SJCRH30 (cell line): ENCODE measurements around the gene FAM81B. TPM values are rescaled to one million over a fixed set of nuclear protein-coding genes. Genes with fewer than 3 reads are reported as not detected.
"Not testable (repeated sequence)": the region's sequence is repeated elsewhere in the genome, so short reads cannot be mapped to it uniquely, and the experiment has no call there.

Experiments used
- DNase-seq, 2 experiments: peaks; one replicate each; pipeline ENCODE4 v3.0.0-alpha.2; 2015 to 2020
- H3K27ac ChIP-seq: fragments of 250-450 bp; sonication (Bioruptor Pico); 2 replicates; pipeline ENCODE4 v1.5.1; 2020; ENCODE audit warnings: mild to moderate bottlenecking, moderate library complexity
- H3K27me3 ChIP-seq: fragments of 250-450 bp; sonication (Bioruptor Pico); 2 replicates; pipeline ENCODE4 v1.5.1; 2020; ENCODE audit warnings: mild to moderate bottlenecking, moderate library complexity
- H3K36me3 ChIP-seq: fragments of 250-450 bp; sonication (Bioruptor Pico); 2 replicates; pipeline ENCODE4 v1.5.1; 2020; ENCODE audit warnings: mild to moderate bottlenecking, moderate library complexity
- H3K4me1 ChIP-seq: fragments of 250-450 bp; sonication (Bioruptor Pico); 2 replicates; pipeline ENCODE4 v1.5.1; 2020; ENCODE audit warnings: mild to moderate bottlenecking, moderate library complexity
- H3K4me3 ChIP-seq: fragments of 250-450 bp; sonication (Bioruptor Pico); 2 replicates; pipeline ENCODE4 v1.5.1; 2020; ENCODE audit warnings: mild to moderate bottlenecking, moderate library complexity
- H3K9me3 ChIP-seq: fragments of 250-450 bp; sonication (Bioruptor Pico); replicated peaks from 2 replicates; pipeline ENCODE4 v1.5.1; 2020; ENCODE audit warnings: mild to moderate bottlenecking, moderate library complexity
- total RNA-seq: library from RNA; depleted of rRNA; stranded (reverse); fragments of >200 nt; shearing (Covaris generic); gene quantifications from 2 replicates; pipeline ENCODE4 v1.2.3, GENCODE V29; 2014; rRNA removed

The FAM81B gene, protein sequence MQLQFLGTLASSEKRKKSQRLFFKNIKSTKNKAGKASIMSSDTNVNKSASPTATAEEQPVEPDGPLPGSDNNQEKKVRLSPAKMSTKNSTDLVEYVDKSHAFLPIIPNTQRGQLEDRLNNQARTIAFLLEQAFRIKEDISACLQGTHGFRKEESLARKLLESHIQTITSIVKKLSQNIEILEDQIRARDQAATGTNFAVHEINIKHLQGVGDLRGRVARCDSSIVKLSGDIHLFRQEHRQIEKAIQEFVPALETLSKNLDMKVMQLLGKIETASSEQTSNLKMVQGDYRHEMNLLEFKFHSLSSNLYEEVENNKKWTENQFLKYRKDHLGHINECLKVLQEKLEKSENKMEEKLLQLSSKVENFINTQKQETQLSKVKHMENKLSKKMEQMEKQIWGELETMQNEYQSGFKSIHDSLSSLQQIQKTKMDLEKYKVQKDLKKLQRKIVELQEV
- not detected in 2 replicates for total RNA-seq

DNA sequence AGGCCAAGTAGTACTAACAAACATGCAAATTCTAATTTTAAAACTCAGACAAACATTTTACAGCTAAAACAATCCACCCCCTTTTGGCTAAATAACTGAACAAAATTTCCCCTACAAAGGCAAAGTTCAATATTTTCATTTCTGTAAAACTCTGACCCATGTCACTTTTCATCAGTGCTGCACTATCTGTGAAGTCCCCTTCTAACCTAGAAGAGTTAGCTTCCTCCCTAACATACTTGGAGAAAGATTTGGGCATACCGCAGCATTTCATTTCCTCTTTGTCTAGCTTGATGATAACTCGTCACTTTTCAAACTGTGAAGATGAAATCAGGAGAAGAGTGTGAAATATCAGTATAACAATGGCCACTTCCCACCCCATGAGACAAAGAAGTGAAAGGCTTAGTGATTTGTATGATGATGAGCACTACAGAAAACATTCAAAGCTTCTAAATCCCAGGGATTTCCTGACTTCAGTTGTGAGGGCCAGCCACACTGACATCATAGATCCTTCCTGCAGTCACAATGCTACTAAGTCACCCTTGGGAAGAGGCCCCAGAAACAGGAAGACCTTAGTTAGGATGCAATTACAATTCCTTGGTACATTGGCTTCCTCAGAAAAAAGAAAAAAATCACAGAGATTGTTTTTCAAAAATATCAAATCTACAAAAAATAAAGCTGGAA, at the start of gene FAM81B:
FAM81B (plus strand) TSS at position 555 of the 681 bp plus-strand sequence; CDS start at position 579, 24 bp downstream.
- Histone ChIP-seq H3K27ac (peak within 1 kb of the TSS; percentile 54), H3K4me3 (no peak within 1 kb of the TSS), H3K9me3 (0 out of 2 replicates have a peak, but pooled peaks cover 3% of the 10 kb centered on the region), H3K36me3 (no peaks in the 10 kb centered on the region), H3K4me1 (peaks cover 10% of the 10 kb centered on the region), H3K27me3 (no peaks in the 10 kb centered on the region)
- DNase-seq: peak; percentile 44 to 69

DNA sequence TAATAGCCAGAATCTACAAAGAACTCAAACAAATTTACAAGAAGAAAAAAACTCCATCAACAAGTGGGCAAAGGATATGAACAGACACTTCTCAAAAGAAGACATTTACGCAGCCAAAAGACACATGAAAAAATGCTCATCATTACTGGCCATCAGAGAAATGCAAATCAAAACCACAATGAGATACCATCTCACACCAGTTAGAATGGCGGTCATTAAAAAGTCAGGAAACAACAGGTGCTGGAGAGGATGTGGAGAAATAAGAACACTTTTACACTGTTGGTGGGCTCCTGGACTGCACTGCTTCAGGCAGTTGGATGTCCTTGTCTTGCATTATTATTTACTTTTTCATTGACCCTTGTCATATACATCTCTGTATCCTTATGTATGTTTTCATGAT, 49.7 kb upstream of the FAM81B start:
- not testable (repeated sequence) for H3K27ac ChIP-seq, H3K9me3 ChIP-seq, H3K4me3 ChIP-seq, H3K36me3 ChIP-seq, H3K27me3 ChIP-seq
- H3K4me1 ChIP-seq: peaks cover 14% of the 10 kb centered on the region; the same call in 1 of the 2 replicates
- DNase-seq: peak; percentile 30 to 49

DNA sequence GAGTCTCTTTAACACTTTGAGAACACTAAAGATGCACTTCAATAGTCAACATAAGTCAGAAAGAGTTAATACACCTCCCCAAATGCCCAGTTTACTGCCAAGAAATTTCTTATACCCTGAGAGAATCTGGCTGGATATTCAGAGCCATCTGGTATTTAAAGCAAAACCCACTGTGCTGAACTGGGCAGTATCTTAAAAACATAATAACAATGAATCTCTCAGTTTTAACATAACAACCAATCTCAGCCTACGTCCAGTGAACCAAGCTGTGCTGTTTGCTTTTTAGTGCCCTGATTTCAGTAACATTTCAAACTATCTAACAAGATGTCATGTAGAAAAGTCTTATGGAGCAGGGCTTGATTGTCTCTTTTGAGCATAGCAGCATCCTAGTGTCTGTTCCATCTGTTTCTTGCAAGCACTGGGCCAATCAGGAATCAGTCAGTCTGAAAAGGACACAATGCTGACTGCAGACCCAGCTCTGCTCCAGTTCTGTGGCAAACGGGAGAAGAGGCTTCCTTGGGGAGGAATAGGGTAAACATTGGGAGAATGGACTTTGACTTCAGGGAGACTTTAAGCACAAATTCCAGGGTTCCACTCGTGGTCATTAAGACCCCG, 43.6 kb upstream of the FAM81B start:
- no peak for DNase-seq
- H3K4me1 ChIP-seq: peaks cover 13% of the 10 kb centered on the region
- H3K27me3 ChIP-seq: no peaks in the 10 kb centered on the region
- H3K36me3 ChIP-seq: no peaks in the 10 kb centered on the region
- H3K27ac ChIP-seq: no peak overlapping the region
- no peak overlapping the region for H3K4me3 ChIP-seq
- H3K9me3 ChIP-seq: no peaks in the 10 kb centered on the region

DNA sequence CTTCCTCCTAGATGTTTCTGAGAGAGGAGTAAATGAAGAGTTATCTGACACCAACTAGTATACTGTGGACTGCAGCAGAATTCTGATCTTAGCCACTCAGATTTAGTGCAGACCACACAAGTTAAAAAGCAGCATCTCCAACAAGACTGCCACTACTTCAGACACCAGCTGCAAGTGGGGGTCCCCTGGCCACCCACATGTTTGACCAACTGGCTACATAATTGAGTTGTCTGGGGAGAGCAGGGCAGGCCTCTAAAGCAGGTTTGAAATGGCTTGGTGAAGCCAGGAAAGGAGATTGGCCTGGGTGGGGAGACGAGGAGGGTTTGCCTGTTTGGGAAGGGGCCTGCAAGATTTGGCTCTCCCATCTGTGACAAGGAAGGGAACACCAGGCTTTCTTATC, 40.5 kb upstream of the FAM81B start:
- peak; percentile 78 for DNase-seq
- H3K27me3 ChIP-seq: no peaks in the 10 kb centered on the region
- H3K4me1 ChIP-seq: peaks cover 13% of the 10 kb centered on the region
- H3K4me3 ChIP-seq: no peak overlapping the region
- peak overlapping the region; percentile 48 for H3K27ac ChIP-seq
- H3K9me3 ChIP-seq: no peaks in the 10 kb centered on the region
- no peaks in the 10 kb centered on the region for H3K36me3 ChIP-seq

DNA sequence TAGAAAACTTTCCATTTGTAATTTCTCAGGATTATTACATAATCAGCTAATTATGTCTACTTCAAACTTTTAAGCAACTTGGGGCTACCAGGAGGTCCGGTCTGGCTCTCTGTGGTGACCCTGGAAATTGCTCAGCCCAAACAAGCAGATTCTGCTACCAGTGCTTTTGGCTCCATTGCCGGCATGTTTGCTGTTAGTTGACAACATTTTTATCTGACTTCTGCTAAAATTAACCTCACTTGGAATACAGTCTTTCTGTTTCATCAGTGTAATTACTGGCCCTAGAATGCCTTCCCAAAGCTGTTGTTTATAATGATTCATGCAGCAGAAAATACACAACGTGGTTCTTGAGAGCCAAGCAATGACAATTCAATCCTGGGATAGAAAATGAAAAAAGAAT, 38.5 kb upstream of the FAM81B start:
- no peaks in the 10 kb centered on the region for H3K36me3 ChIP-seq
- no peak overlapping the region for H3K4me3 ChIP-seq
- peaks cover 13% of the 10 kb centered on the region for H3K4me1 ChIP-seq
- no peak overlapping the region for H3K27ac ChIP-seq
- no peaks in the 10 kb centered on the region for H3K27me3 ChIP-seq
- no peaks in the 10 kb centered on the region; the same call in 1 of the 2 replicates for H3K9me3 ChIP-seq
- no peak for DNase-seq

DNA sequence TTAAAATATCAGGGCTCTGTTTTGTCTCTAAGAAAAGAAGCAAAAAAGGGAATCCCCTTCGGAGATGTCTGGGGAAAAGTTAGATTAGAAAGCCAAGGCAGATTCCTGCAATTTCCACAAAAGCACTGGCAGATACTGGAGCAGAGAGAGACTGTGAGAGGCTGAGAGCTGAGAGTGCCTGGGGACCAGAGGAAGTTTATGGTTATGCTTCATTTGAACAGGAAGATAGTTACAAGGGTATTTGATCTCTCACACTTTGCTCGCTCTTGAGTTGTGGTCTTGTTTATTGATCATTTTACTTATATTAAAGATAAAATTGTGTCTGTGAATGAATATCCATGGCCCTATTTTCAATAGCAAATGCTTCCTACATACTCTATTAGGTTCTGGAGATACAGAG, 32.8 kb upstream of the FAM81B start:
- Histone ChIP-seq H3K4me3 (no peak overlapping the region), H3K27ac (no peak overlapping the region), H3K36me3 (no peaks in the 10 kb centered on the region), H3K27me3 (no peaks in the 10 kb centered on the region), H3K9me3 (peaks cover 4% of the 10 kb centered on the region), H3K4me1 (no peaks in the 10 kb centered on the region)
- DNase-seq: no peak

DNA sequence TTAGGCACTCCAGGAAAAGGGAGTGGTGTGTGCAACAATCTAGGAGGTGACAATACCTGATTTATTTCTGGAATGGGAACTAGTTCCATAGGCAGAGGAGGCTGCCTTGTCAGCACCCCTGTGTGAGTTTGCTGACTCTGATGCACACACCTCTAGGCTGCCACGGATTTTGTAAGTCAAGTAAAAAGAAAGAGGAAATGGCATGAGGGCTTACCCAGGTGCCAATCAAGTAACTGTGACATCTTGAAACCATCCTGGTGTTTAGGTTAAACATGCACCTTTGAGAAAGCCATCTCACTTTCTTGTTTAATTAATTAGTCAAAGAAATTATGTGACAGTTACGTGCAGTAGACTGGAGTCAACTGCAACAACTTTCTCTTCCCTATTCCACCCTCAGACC, 32.3 kb upstream of the FAM81B start:
- no peak for DNase-seq
- Histone ChIP-seq H3K27ac (no peak overlapping the region), H3K36me3 (no peaks in the 10 kb centered on the region), H3K4me3 (no peak overlapping the region), H3K4me1 (no peaks in the 10 kb centered on the region), H3K27me3 (no peaks in the 10 kb centered on the region), H3K9me3 (peaks cover 6% of the 10 kb centered on the region)

DNA sequence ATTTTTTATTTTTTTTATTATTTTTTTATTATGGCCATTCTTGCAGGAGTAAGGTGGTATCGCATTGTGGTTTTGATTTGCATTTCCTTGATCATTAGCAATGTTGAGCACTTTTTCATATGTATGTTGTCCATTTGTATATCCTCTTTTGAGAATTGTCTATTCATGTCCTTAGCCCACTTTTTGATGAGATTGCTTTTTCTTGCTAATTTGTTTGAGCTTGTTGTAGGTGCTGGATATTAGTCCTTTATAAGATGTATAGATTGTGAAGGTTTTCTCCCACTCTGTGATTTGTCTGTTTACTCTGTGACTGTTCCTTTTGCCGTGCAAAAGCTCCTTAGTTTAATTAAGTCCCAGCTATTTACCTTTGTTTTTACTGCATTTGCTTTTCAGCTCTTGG, 30.5 kb upstream of the FAM81B start:
- H3K36me3 ChIP-seq, H3K4me1 ChIP-seq, H3K4me3 ChIP-seq, H3K27ac ChIP-seq, H3K27me3 ChIP-seq, H3K9me3 ChIP-seq, DNase-seq: not testable (repeated sequence)

DNA sequence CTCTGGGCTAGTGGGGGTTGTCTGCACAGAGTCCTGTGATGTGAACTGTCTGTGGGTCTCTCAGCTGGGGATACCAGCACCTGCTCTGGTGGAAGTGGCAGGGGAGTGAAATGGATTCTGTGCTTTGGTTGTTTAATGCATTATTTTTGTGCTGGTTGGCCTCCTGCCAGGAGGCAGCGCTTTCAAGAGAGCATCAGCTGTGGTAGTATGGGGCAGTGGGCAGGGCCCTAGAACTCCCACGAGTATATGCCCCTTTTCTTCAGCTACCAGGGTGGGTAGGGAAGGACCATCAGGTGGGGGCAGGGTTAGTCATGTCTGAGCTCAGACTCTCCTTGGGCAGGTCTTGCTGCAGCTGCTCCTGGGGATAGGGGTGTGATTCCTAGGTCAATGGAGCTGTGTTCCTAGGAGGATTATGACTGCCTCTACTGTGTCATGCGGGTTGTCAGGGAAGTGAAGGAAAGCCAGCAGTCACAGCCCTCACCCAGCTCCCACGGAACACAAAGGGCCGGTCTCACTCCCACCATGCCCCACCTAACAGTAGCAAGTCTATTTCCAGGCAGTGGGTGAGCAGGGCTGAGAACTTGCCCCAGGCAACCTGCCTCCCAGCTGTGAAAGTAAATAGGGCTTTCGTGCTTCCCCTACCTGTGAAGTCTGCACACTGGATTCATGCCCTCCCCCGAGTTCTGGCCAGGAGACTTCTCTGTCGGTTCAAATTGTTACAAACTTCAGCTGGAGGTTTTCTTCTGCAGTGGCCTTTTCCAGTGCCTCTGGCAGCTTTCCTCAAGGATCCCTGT, 25.7 kb upstream of the FAM81B start:
- H3K36me3 ChIP-seq: no peaks in the 10 kb centered on the region
- no peaks in the 10 kb centered on the region for H3K27me3 ChIP-seq
- H3K27ac ChIP-seq: no peak overlapping the region
- H3K9me3 ChIP-seq: peaks cover 6% of the 10 kb centered on the region
- no peak overlapping the region for H3K4me3 ChIP-seq
- H3K4me1 ChIP-seq: no peaks in the 10 kb centered on the region
- peak; percentile 10 to 20 for DNase-seq

DNA sequence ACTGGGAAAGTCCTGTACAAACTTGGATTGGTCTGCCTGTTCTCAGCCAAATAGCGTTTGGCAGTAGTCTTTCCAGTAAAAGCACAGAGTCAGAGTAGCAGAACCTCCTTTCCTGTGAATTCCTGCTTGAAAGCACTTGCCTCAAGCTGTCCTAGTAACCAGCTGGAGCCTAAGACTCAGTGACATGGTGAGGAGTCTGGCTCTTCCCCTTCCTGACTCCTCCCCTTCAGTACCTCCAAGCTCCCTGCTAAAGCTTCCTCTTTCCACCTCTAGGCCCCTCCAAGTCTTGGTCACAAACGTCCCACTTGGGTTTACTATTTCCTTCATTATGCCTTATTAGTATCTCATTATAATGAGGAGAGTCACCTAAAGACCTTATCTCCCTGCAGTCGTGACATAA, 21.4 kb upstream of the FAM81B start:
- peaks cover 4% of the 10 kb centered on the region; the same call in 1 of the 2 replicates for H3K9me3 ChIP-seq
- DNase-seq: no peak
- H3K27me3 ChIP-seq: no peaks in the 10 kb centered on the region

DNA sequence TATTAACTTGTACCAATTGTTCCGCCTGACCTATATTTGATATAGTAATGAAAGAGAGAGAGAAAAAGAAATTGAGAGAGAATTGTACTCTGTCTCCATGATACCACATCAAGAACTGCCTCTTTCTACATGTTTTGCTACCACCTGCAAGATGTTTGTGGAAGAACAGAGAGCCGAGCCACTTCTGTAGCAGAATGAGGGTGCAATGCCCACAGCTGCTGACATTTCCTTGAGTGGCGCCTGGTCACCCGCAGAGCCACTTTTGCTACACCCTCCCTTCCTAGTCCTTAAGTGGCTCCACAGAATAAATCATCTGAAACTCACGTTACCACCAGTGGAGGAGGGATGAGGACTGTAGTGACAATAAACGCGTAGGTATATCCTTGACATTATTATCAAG, 17.1 kb upstream of the FAM81B start:
- Histone ChIP-seq H3K4me1 (no peaks in the 10 kb centered on the region), H3K4me3 (no peak overlapping the region), H3K27me3 (no peaks in the 10 kb centered on the region), H3K9me3 (peaks cover 4% of the 10 kb centered on the region; the same call in 1 of the 2 replicates), H3K36me3 (no peaks in the 10 kb centered on the region), H3K27ac (no peak overlapping the region)
- no peak for DNase-seq

More for the DNA sequence above, 21.4 kb upstream of the FAM81B start:
- Histone ChIP-seq H3K4me3 (no peak overlapping the region), H3K4me1 (no peaks in the 10 kb centered on the region), H3K27ac (no peak overlapping the region), H3K36me3 (no peaks in the 10 kb centered on the region)

DNA sequence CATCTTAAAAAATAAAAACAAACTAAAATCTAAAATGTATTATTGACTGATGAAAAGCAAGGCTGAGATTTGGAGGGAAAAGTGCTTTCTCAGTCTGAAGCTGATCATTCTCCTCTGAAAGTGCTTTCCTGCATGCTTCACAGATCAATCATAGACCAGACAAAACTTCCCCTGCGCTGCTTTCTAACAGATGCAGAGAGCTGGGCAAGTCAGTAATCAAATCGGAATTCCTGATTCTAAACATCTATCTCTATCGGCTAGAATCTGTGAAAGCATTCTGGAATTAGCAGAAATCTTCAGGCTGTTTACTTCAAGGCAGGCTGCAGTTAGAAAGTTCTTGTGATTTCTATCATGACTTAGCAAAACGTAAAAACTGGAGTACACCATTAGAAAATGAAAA, 15.6 kb upstream of the FAM81B start:
- H3K27me3 ChIP-seq: no peaks in the 10 kb centered on the region
- H3K4me3 ChIP-seq: no peak overlapping the region
- DNase-seq: no peak
- no peak overlapping the region for H3K27ac ChIP-seq
- peaks cover 7% of the 10 kb centered on the region; the same call in 1 of the 2 replicates for H3K9me3 ChIP-seq
- H3K36me3 ChIP-seq: no peaks in the 10 kb centered on the region
- no peaks in the 10 kb centered on the region for H3K4me1 ChIP-seq

DNA sequence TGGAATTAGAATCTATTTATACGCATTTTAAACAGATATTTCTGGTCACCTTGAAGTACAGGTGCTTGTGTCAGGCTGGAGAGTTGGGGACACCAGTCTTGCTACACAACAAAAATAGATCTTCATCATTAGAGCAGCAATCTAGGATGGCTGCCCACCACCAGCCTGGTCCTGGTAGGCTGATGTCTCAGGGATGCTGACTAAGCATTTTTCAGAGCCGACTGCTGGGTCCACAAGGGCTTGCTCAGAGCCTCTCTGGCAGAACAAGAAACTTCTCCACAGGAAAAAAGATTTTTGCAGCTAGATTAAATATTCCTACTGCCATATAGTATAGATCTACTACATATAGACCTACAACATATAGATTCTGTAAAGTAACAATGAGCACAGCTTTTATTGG, 12.0 kb upstream of the FAM81B start:
- no peak for DNase-seq
- Histone ChIP-seq H3K4me3 (no peak overlapping the region), H3K36me3 (no peaks in the 10 kb centered on the region), H3K4me1 (peaks cover 5% of the 10 kb centered on the region; the same call in 1 of the 2 replicates), H3K27me3 (no peaks in the 10 kb centered on the region), H3K9me3 (0 out of 2 replicates have a peak, but pooled peaks cover 6% of the 10 kb centered on the region), H3K27ac (no peak overlapping the region)

DNA sequence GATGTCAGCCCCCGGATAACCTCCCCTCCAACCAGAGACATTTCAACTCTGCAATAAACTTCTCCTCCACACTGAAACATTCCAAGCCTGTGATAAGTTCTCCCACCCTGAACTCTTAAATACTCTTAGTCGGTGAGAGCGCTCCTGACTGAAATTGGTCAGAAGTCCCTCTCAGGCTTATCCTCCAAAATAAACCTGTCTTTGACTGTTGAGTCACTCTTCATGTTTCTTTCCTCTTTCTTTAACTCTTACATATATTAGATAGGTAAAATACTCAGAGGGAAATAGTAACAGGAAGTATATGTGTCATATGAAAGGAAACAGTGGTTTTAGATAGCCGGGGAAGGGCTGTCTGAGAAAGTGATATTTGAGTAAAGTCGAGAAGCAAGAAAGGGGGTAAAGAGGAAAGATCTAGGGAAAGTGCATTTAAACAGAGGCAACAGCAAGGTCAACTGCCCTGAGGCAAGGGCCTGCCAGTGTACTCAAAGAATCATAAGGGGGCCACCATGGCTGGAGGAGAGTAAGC, 11.0 kb upstream of the FAM81B start:
- Histone ChIP-seq H3K27me3 (no peaks in the 10 kb centered on the region), H3K36me3 (no peaks in the 10 kb centered on the region), H3K27ac (no peak overlapping the region), H3K4me3 (no peak overlapping the region), H3K9me3 (0 out of 2 replicates have a peak, but pooled peaks cover 6% of the 10 kb centered on the region), H3K4me1 (peaks cover 5% of the 10 kb centered on the region; the same call in 1 of the 2 replicates)
- DNase-seq: no peak
